ENCODE data around the gene CDK5RAP2.
A peak's percentile ranks its signal among the peaks of the same experiment; 100 is the strongest.
"Not testable (repeated sequence)": the region's sequence is repeated elsewhere in the genome, so short reads cannot be mapped to it uniquely, and the experiment has no call there.

The CDK5RAP2 gene

DNA sequence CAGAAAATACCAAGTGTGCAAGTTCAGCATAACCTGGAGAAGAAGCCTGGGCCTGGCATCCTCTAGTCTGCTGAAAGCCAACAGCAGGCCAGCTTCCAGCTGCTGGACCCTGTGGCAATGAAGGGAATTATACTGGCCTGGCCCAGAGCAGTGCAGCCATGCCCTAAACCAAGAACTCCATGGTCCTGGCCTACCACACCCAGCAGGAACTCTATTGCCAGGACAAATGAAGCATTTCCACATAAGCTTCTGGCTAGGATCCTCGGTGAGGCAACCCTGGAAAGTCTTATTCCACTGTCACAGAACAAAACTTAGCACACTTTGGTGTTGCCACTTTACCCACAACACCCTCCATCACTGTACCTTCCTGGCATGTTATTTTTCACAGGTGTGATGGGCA is 35.5 kb downstream of the CDK5RAP2 start:
- DNase-seq (ENCODE audit: low spot score) = no peak

DNA sequence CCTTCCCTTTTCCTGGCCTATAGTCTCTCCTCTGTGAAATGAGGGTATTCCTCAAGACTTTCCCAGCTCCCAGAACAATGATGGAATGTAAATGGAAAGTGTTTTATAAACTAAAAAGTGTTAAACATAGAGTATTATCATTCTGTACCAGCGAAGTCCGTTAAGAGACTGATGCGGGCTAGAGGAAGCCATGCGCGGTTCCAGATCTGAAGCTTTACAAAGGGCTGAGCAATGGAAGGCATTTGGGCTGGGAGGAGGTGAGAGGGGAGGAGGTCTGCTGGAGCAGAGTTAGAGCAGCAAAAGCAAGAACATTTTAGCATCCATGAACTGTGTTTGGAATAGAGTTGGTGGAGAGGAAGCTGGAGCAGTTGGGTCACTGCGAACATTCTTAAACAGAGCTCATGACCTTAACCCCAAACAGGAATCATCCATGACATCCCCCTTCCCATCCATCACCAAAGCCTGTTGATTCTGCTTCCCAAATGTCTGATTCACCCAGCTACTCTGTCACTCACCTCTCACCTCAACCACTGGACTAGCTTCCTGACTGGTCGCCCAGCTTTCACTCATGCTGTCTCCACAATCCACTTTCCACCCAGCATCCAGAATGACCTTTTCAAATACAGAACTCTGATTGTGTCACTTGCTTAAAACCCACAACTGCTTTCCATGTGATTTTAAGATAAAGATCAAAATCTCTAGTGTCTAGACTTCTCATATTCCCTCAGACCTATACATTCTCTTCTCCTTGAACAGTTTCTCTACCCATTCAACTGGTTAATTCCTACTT is 37.1 kb downstream of the CDK5RAP2 start:
- DNase-seq (ENCODE audit: low spot score) = no peak

DNA sequence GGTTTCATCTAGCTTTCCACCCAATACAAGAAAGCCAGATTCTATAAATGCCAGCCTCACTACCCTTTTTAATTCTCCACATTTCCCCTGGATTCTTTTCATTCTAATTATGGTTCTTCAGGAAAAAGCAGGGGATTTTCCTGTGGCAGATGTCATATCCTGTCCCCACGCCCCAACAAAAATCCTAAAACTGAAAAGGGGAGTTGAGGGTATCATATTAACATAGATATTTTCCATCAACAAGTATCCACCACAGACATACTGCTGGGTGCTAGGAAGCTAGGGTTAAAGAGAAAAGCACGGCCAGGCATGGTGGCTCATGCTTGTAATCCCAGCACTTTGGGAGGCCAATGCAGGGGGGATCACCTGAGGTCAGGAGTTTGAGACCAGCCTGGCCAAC is 38.0 kb downstream of the CDK5RAP2 start:
- DNase-seq (ENCODE audit: low spot score) = no peak

DNA sequence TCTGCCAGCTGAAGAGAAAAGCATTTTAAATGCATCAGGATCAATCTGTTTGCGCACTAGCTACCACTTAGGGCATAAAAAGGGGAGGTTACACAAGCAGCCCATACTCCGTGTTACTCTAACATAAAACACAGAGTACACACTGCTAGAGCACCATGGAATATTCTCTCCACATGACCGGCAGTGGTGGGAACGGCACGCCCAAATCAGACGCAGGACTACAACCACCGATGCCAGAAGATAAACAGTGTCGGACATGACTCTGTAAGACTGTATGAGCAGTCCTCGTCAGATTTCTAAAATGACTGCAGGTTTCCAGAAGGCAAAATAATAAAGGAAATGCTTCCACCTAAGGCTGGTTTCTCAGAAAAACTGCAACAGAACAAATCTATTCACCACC is 40.0 kb downstream of the CDK5RAP2 start:
- DNase-seq (ENCODE audit: low spot score) = no peak

DNA sequence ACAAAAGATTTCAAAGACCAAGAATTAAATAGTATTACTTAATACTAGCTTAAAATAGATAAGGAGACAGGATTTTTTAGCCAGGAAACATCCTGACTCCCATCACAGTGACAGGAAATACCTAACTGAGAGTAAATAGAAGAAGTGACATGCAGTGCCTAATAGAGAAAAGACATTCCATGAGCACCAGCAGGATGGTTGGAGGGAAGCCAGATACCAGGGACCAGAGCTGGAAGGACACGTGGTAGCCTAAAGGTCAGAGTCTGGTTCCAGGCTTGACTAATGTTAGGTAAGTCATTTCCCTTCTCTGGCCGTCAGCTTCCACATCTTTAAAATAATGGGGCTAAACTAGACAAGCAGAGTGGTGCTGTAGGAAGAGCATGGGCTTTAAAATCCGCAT is 41.6 kb downstream of the CDK5RAP2 start:
- no peak for DNase-seq (ENCODE audit: low spot score)

DNA sequence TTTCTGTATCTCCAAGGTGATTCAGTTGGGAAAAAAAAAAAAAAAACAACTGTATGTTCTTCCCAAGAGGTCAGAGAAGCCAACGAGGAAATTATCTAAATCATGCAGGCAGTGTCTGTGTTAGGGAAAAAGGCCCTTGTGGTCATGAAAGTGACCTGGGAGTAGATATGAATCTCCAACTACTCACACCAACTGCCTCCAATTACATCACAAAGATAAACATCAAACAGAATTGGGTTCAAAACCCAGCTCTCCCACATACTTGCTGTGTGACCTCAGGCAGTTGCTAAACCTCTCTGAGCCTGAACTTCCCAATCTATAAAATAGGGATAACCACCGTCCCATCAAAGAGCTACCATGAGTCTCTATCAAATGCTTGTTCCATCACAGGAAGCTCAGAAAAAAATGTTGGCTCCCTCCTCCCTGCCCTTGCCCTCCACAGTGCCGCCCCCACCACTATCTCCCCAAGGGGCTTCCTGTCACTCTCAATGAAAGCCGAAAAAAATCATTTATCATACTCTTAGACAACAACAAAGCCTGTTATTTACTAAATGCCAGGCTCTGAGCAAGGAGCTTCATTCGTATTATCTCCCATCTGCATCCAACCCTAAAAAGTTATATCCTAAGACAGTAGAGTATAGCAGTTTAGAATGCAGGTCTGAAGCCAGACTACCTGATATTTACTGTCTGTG is 42.9 kb downstream of the CDK5RAP2 start:
- DNase-seq (ENCODE audit: low spot score) = no peak

DNA sequence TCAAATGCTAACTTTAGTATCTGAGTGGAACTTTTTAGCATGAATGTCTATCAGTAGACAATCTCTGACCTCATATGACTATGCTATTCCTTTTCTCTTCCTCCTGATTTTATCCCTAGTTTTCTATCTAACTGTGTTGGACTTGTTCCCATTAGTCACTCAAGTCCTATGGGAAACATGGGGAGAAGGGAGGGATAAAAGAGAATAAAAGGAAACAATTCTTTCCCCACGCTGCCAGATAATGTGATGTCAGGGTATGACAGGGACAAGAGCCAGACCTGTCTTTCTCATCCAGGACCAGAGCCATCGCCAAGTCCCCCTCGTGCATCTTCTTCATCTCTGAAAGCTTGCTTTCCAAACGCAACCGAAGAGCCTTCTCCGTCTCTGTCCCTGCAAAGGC is 43.9 kb downstream of the CDK5RAP2 start:
- no peak for DNase-seq (ENCODE audit: low spot score)

DNA sequence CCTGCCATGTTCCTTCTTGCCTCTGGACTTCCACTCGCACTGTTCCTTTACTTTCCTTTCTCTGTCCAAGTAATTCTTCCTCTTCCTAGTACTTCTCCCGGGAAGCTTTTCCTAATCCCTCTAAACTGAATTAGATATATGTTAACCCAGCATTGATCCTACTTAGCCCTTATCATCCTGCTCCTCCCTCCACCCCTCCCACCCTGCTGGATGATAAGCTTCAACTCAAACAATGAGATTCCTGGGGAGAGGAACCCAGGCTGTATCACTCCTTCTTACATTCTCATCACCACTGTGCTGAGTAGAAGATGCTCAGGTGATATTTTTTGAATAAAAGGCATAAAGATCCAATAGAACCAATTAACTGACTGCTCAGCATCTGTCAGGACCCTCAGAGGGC is 45.7 kb downstream of the CDK5RAP2 start:
- no peak for DNase-seq (ENCODE audit: low spot score)

DNA sequence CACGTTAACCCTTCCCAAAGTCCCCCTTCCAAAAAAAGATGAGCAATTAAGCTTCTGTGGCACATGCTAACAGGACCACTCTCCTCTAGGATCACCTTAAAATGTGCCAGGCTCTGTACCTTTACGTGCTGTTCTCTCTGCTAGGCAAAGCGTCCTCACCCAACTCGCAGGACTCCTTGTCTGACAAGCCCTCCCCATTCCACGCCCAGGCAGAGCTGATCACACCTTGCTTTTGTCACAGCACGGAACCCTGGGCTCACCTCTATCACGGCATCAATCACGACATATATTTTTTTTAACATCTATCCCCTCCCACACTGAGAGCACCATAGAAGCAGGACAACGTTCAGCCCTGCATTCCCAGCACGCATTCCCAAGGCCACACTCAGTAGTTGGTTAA is 47.1 kb downstream of the CDK5RAP2 start:
- peak; percentile 66 for DNase-seq (ENCODE audit: low spot score)

DNA sequence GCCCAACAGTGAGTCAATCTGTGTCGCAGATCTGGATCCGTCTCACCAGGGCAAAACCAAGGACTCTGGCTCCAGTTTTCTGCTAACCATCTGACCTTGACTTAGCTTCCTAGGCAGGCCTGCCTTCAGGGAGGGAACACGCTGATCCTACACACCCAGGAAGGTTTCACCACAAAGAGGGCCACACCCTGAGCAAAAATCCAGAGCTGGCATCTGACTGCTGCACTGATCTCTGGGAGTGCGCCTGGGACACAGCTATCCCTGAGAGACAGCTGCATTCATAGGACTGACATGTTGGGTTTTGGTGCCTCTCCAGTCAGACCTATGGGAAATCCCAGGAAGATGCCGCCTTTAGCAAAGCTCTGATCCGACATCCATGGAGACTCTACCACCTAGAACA is 47.5 kb downstream of the CDK5RAP2 start:
- peak; percentile 96 for DNase-seq (ENCODE audit: low spot score)

DNA sequence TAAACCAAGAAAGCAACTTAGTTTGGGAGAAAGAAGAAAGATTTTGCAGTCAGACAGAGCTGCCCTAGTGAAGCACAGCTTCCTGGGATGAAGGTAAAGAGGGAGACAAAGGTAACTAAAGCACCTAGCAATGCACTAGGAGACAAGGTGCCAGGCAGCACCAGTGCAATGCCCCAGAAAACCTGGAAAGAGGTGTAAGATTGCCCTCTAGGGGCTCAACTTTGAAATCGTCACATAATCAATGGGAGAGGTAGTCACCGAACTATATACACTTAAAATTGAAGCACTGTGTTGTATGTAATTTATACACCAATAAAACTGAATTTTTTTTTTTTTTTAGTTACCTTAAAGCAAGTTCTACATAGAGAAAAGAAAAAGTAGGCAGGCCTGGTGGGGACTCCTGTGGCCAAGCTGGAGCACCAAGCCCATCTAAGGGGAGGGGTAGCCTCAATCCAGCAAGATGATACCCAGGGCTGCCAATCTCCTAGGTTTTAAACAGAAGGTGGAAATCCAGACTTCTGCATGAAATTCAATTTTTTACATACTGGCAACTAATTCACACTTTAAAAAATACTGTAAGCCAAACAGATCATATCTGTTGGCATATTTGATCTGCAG is 48.2 kb downstream of the CDK5RAP2 start:
- DNase-seq (ENCODE audit: low spot score) = peak; percentile 69

DNA sequence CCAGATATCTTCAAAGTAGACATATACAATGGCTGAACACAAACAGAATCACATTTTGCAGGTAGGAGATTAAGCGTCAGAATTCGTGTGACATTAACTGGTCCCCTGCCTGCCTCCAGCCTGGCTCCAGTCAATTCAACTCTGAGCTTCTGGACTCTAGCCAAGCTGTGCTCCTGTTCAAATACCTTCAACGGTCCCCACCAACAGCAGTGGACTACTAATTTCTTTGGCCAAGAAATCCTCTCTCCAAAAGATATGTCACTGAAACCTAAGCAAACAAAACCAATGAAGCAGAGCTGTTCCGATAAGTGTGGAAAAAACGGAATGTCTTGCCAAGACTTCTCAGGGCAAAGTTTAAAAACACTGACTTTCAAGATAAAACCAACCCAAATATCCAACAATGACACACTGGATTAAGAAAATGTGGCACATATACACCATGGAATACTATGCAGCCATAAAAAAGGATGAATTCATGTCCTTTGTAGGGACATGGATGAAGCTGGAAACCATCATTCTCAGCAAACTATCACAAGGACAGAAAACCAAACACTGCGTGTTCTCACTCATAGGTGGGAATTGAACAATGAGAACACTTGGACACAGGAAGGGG is 49.6 kb downstream of the CDK5RAP2 start:
- not testable (repeated sequence) for DNase-seq (ENCODE audit: low spot score)

DNA sequence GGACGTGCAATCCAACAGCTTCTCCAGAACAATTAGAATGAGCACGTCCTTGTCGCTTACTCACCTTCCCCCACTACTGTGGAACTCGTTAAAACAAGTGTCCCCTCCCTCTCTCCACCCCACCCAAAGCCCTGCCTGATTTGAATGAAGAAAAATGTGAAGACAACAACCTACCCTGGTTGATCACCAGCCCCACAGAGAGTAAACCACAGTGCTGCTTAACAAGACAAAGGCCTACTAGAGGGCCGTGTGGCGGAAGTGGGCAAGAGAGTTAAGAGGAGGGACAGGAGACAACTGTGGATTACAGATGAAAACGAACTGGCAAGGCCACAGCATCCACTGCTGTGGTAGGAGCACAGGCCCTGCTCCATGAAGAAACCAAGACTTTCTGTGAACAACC is 51.1 kb downstream of the CDK5RAP2 start:
- DNase-seq (ENCODE audit: low spot score) = no peak

DNA sequence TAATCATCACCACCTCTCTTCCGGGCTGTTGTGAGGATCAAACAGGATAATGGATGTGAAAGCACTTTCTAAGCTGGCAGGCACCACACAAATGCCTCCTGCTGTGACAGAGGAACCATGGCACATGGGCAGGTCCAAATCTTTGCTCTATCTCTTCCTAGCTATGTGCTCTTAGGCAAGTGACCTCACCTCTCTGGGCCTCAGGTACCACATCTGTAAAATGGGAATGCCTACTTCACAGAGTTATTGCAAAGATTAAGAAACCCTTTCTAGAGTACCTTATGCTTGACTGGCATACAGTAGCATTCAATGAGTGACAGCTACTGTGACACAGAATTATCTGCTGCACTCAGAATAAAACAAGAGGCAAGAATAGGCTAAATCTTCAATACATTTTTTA is 51.6 kb downstream of the CDK5RAP2 start:
- no peak for DNase-seq (ENCODE audit: low spot score)

DNA sequence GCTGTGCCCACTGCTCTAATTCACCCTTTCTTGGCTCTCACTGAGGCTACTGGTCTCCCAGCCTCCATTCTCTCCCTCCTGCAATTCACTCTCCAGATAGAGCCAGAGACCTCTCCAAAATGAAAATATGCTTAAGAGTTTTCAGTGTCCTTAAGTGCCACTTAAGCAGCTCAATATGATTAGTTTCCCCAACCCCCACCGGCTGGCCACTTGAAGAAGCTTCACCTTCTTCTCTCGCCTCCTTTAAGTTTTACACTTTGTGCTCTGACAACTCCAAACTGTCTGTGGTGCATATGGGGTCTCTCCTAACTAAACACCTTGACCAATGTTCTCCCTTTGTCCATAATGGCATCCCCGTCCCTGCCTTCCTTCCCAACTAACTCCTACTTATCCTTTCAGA is 53.4 kb downstream of the CDK5RAP2 start:
- DNase-seq (ENCODE audit: low spot score) = no peak

DNA sequence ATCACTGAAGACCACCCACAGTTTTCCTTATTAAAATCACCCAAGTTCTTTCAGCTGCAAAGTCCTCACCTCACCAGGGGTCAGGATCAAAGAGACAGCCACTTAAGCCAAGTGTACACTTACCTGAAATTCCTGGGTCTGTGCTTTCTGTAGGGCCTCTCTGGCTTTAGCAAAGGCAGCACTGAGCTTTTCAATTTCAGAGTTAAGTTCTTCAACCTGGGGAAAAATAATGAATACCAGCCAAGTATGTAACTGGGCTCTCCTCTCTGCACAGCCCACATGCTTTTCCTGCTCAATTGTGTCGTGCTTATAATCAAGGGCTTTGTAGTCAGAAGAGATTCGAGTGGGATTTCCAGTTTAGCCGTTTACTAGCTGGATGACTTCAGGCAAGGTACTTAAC is 55.1 kb downstream of the CDK5RAP2 start:
- no peak for DNase-seq (ENCODE audit: low spot score)

DNA sequence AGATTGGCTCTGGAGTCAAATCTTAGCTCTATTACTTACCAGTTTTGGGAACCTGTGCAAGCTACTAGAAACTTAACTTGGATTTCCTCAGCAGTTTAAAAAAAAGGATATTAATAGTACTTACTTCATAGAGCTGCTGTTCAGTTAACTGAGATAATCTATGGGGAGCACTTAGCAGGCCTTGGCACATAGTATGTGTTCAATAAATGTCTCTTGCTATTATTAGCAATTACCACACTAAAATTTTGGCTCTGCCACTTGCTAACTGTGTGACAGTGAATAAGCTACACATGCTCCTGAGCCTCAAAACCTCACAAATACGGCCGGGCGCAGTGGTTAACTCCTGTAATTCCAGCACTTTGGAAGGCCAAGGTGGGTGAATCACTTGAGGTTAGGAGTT is 55.9 kb downstream of the CDK5RAP2 start:
- DNase-seq (ENCODE audit: low spot score) = no peak

DNA sequence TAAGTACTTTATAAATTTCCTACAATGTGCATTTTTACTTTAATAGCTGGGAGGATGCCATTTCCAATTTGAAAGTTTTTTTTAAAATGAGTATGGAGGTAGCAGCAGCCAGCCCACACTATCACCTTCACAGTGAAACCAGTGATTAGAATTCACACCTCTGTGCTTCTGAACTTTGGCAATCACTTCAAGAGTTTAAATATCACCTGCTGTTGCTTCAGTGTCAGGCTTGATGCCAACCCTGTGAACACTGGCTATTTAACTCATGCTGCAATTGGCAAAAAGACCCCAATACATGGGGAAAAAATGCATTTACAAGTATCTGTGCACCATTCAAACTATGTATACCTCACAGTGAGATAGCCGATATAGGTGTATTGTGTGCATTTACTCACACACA is 57.4 kb downstream of the CDK5RAP2 start:
- no peak for DNase-seq (ENCODE audit: low spot score)

DNA sequence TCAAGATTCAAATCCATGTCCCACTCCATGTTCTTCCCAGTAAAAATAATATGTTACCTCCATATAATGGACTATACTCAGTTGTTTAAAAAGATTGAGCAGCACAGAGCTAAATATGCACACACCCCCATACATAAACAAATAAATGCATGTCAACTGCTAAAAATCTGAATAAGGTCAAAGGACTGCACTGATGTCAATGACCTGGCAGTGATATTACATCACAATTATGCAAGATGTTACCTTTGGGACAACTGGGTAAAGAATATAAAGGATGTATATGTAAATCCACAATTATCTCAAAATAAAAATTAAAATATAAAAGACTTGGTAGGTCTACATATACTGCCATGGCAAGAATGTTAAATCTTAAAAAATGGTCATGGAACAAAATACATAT is 57.9 kb downstream of the CDK5RAP2 start:
- no peak for DNase-seq (ENCODE audit: low spot score)

DNA sequence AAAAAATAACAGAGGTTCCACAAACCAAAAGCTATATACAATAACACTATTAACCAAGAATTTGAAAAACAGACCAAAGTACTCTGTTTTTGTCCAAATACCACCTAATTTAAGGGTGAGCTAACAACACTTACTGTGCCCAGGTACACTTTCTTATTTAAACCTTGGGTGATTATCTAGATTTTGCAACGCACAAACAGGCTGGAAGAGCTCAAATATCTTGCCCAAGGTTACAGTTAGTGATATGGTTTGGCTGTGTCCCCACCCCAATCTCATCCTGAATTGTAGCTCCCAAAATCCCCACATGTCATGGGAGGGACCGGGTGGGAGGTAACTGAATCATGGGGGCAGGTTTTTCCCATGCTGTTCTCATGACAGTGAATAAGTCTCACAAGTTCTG is 58.9 kb downstream of the CDK5RAP2 start:
- DNase-seq (ENCODE audit: low spot score) = no peak

DNA sequence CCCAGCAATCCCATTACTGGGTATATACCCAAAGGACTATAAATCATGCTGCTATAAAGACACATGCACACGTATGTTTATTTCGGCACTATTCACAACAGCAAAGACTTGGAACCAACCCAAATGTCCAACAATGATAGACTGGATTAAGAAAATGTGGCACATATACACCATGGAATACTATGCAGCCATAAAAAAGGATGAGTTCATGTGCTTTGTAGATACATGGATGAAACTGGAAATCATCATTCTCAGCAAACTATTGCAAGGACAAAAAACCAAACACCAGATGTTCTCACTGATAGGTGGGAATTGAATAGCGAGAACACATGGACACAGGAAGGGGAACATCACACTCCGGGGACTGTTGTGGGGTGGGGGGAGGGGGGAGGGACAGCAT is 64.0 kb downstream of the CDK5RAP2 start:
- not testable (repeated sequence) for DNase-seq (ENCODE audit: low spot score)

DNA sequence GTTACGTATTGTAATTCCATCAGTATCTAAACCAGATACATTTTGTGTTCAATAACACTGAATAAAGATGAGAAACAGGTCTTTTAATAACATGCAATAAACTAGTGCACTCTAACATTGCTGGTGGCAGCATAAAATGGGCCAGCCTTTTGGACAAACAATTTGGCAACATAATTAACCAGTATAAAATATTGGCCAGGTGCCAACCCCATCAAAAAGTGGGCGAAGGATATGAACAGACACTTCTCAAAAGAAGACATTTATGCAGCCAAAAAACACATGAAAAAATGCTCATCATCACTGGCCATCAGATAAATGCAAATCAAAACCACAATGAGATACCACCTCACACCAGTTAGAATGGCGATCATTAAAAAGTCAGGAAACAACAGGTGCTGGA is 64.5 kb downstream of the CDK5RAP2 start:
- DNase-seq (ENCODE audit: low spot score) = not testable (repeated sequence)

DNA sequence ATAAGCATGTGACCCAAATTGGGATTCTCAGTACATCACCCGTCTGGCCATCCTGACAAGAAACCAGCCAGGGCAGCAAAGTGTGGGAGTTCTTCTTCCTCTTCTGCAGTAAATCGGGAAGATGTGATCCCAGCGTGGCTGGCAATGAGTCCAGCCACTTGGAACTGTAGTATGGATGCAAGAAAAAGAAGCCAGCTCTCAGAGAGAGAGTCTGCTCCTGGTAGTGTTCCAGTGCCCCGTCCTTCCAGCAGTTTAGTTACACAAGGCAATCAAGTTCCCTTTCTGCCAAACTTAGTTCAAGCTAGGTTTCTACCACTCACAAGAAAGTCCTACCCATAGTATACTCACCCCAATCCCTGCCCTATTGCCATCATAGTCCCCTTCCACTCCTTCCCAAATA is 65.6 kb downstream of the CDK5RAP2 start:
- no peak for DNase-seq (ENCODE audit: low spot score)
